ENCODE data around the gene NDUFA8.

GRCh38 chr9:122122903-122123632 is 36.5 kb downstream of the NDUFA8 start:
- TF ChIP-seq POLR2A (IDR thresholded peaks at IDR 0.05; ENCODE audit: low read depth) (no peak), CTCF (IDR thresholded peaks at IDR 0.05) (peak; percentile 99)

Measured in esophagus muscularis mucosa (tissue), 3 donors.